HFF-Myc (cell line): ENCODE data around the gene GATAD1.

ENCODE experiments used
- DNase-seq: peaks from one replicate; pipeline ENCODE4 v3.0.0-alpha.2; 2011; ENCODE audit warnings: low read depth; ENCODE audit errors: extremely low read depth
- H3K4me3 ChIP-seq: replicated peaks from 2 replicates; pipeline ENCODE4 v1.5.1; 2011; ENCODE audit warnings: low read depth, mild to moderate bottlenecking, control low read depth, low read length
- TF ChIP-seq, protein P1 (sequence below): IDR thresholded peaks from 2 replicates; pipeline ENCODE4 v1.5.1; 2012; ENCODE audit warnings: mild to moderate bottlenecking, low read depth, low read length, control low read depth; ENCODE audit errors: missing control alignments

GATAD1 gene

DNA sequence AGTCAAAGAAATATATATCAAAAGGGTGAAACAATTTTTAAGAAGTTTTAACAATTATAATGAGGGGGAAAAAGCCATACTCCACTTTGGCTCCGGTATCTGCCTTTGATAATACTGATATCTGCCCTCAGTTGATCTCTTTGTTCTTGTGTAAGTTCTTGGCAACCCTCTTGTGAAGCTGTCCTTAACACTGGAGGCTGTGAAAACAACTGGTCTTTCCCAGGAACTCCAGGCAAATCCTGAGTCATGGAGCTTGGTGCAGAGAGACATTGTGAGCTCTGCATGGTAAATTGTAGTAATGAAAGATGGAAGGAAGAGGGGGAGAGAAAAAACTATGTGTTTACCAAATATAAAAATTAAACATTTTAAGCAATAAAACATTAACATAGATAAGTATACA, 42.4 kb downstream of the GATAD1 start:
- no peak for DNase-seq
- no peak overlapping the region for H3K4me3 ChIP-seq
- TF ChIP-seq, protein P1, sequence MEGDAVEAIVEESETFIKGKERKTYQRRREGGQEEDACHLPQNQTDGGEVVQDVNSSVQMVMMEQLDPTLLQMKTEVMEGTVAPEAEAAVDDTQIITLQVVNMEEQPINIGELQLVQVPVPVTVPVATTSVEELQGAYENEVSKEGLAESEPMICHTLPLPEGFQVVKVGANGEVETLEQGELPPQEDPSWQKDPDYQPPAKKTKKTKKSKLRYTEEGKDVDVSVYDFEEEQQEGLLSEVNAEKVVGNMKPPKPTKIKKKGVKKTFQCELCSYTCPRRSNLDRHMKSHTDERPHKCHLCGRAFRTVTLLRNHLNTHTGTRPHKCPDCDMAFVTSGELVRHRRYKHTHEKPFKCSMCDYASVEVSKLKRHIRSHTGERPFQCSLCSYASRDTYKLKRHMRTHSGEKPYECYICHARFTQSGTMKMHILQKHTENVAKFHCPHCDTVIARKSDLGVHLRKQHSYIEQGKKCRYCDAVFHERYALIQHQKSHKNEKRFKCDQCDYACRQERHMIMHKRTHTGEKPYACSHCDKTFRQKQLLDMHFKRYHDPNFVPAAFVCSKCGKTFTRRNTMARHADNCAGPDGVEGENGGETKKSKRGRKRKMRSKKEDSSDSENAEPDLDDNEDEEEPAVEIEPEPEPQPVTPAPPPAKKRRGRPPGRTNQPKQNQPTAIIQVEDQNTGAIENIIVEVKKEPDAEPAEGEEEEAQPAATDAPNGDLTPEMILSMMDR, result no peak

DNA sequence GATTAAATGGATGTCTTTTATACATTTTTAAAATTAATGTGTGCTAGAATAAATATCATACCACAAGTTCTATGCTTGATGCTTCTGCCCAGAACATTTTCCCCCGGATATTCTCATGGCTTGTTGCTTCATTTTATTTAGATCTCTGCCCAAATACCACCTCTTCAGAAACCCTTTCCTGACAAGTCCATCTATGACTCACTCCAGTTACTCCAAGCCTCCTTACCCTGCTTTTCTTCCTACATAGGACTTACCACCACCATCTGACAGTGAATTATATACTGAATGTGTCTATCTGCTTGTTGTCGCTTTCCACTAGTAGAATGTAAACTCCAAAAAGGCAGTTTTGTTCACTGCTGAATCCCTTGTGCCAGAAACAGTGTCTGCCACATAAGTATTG, 49.6 kb downstream of the GATAD1 start:
- no peak for DNase-seq
- TF ChIP-seq, protein P1, result no peak
- H3K4me3 ChIP-seq, result no peak overlapping the region

DNA sequence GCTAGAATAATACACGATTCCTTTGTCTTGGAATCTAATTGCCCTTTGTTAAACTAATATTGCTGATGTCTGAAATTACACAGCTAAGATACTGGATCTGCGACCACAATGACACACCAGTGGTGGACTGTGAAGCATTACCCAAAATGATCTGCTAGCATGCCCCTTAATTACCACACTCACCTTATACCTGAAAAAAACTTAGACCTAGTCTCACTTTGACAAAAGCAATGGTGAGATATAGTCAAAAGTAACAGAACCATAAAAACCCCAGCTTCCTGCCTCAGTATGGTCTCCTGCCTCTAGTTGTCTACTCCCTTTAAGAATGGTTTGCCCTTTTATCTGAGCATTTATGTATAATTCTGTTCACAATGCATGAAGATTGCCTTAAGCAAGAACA, 51.3 kb downstream of the GATAD1 start:
- H3K4me3 ChIP-seq, result no peak overlapping the region
- TF ChIP-seq, protein P1, result no peak
- no peak for DNase-seq

DNA sequence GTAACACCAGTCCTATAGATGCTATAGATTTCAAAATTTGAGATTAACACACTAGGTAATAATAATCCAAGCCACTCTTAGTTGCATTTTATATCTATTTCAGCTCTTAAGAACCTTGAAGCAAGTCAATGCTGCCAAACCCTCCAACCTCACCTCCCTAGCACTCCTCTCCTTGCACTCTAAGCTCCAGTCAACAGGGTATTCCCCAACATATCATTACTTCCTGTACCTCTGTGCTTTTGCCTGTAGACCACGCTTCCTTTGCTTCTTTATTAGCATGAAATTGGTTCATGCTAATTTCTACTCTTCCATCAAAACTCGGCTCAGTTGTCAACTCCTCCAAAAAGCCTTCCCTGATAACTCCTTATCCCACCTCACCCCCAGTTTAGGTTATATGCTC, 56.5 kb downstream of the GATAD1 start:
- no peak for DNase-seq
- no peak overlapping the region for H3K4me3 ChIP-seq
- TF ChIP-seq, protein P1, result no peak

DNA sequence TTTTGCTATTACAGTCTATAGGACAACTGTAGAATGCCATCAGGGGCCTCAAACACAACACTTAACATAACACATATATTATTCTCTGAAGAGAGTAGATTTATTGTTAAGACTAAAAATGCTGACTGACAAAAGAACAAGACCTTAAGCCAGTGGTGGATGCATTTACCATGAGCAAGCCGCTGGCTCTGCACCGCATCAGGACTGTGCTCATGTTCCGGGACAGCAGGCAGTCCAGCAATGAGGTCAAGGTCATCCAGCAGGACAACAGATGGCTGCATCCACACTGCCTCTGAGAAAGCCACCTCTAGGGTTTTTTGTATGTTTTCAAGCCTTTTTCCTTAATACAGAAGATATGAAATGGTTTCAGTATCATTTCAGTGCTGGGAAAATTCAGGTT, 57.3 kb downstream of the GATAD1 start:
- TF ChIP-seq, protein P1, result no peak
- no peak for DNase-seq
- H3K4me3 ChIP-seq, result no peak overlapping the region

DNA sequence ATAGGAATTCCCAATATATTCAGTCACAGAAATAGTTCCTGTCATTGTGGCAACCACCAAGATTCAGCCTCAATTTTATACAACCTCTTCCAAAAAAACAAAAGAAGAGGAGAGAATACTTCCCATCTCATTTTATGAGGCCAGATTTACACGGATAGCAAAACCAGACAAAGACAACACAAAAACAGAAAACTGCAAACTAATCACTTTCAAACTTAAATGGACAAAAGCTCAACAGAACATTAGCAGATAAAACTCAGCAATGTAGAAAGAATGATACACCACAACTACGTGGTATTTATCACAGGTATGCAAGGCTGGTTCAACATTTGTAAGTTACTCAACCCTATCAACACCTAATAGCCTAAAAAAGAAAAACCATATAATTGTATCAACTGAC, 59.1 kb downstream of the GATAD1 start:
- no peak overlapping the region for H3K4me3 ChIP-seq
- TF ChIP-seq, protein P1, result no peak
- no peak for DNase-seq

DNA sequence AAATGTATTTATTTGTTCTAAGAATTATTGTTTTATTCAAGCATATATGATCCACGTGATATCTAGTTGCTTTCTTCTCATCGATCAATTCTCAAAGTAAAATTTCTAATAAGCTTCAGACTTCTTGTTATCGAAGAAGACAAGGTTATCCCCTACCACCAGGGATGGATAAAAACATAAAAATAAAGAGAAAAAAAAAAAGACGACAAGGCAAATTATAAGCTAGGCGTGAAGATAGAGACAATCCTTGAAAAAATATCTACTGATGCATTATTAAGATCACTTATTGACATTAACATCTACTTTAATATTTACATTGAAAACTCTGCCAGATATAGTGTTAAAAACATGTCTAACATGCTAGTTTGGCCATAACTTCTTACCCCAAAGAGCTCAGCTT, 61.7 kb downstream of the GATAD1 start:
- no peak overlapping the region for H3K4me3 ChIP-seq
- no peak for DNase-seq
- TF ChIP-seq, protein P1, result no peak
